OCI-LY1 (cell line): ENCODE measurements around the gene KDM4B.

Experiments used
- EZH2 ChIP-seq: fragments of 200-600 bp; sonication (generic), shearing (Covaris generic); IDR thresholded peaks from 2 replicates; pipeline ENCODE4 v1.8.0; 2017; ENCODE audit warnings: borderline replicate concordance, mixed run types, mild to moderate bottlenecking, antibody characterized with exemption, low read length, moderate library complexity, mixed read lengths
- TF ChIP-seq, protein P1 (sequence below): fragments of 200-600 bp; sonication (generic), shearing (Covaris generic); IDR thresholded peaks from 2 replicates; pipeline ENCODE4 v1.5.1; 2017; ENCODE audit warnings: mild to moderate bottlenecking, antibody characterized with exemption, low read length, moderate library complexity, mixed read lengths

- TF ChIP-seq, protein P1, sequence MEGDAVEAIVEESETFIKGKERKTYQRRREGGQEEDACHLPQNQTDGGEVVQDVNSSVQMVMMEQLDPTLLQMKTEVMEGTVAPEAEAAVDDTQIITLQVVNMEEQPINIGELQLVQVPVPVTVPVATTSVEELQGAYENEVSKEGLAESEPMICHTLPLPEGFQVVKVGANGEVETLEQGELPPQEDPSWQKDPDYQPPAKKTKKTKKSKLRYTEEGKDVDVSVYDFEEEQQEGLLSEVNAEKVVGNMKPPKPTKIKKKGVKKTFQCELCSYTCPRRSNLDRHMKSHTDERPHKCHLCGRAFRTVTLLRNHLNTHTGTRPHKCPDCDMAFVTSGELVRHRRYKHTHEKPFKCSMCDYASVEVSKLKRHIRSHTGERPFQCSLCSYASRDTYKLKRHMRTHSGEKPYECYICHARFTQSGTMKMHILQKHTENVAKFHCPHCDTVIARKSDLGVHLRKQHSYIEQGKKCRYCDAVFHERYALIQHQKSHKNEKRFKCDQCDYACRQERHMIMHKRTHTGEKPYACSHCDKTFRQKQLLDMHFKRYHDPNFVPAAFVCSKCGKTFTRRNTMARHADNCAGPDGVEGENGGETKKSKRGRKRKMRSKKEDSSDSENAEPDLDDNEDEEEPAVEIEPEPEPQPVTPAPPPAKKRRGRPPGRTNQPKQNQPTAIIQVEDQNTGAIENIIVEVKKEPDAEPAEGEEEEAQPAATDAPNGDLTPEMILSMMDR = no peak
- TF ChIP-seq EZH2 = no peak
These were observed 107.7 kb downstream of the KDM4B start for GRCh38 chr19:5076440-5077208.
